Keratinocyte (primary cell): Measurements from ENCODE around the gene CEACAM6. TPM values are rescaled to one million over a fixed set of nuclear protein-coding genes. Genes with fewer than 3 reads are reported as not detected.

ENCODE experiments used
- DNase-seq: peaks from one replicate; pipeline ENCODE4 v3.0.0-alpha.2; 2011; ENCODE audit warnings: low read depth, missing footprints, low spot score
- FAIRE-seq: peaks from 2 replicates; lab custom pipeline; 2011; peaks lifted over from hg19 to GRCh38; lab: Jason Lieb, UNC
- H2AFZ ChIP-seq: 2 replicates; pipeline ENCODE4 v1.6.0; 2012; ENCODE audit warnings: low read length, control low read depth, inconsistent platforms; ENCODE audit not compliant: control insufficient read depth
- H3K27ac ChIP-seq: 2 replicates; pipeline ENCODE4 v1.5.1; 2011; ENCODE audit warnings: low read length; ENCODE audit not compliant: control insufficient read depth, insufficient read depth
- H3K27me3 ChIP-seq: 3 replicates; pipeline ENCODE4 v1.6.0; 2011; ENCODE audit warnings: low read length; ENCODE audit not compliant: control insufficient read depth, insufficient read depth; ENCODE audit errors: extremely low read depth
- H3K36me3 ChIP-seq, 2 experiments: 2 replicates in 1 of 2; 3 replicates in 1 of 2; pipeline ENCODE4 v1.5.1; 2011; ENCODE audit warnings: low read length in 2 of 2, mild to moderate bottlenecking in 1 of 2; ENCODE audit not compliant: control insufficient read depth in 2 of 2, insufficient read depth in 2 of 2; ENCODE audit errors: extremely low read depth in 1 of 2
- H3K4me1 ChIP-seq: 3 replicates; pipeline ENCODE4 v1.5.1; 2011; ENCODE audit warnings: low read length; ENCODE audit not compliant: control insufficient read depth, insufficient read depth; ENCODE audit errors: extremely low read depth
- H3K4me2 ChIP-seq: 3 replicates; pipeline ENCODE4 v1.6.0; 2011; ENCODE audit warnings: low read depth, low read length; ENCODE audit not compliant: control insufficient read depth, insufficient read depth; ENCODE audit errors: extremely low read depth
- H3K4me3 ChIP-seq, 3 experiments: fragments of 200-600 bp in 1 of 3; sonication (generic) in 1 of 3; 2 replicates in 2 of 3; 3 replicates in 1 of 3; pipeline ENCODE4 v1.5.1; 2011 to 2016; ENCODE audit warnings: low read length in 3 of 3, mild to moderate bottlenecking in 3 of 3, control low read depth in 2 of 3, inconsistent platforms in 1 of 3, low read depth in 1 of 3, mixed read lengths in 1 of 3, mixed run types in 1 of 3, moderate library complexity in 1 of 3; ENCODE audit not compliant: control insufficient read depth in 2 of 3, insufficient read depth in 2 of 3; ENCODE audit errors: extremely low read depth in 1 of 3
- H3K79me2 ChIP-seq: 2 replicates; pipeline ENCODE4 v1.6.0; 2012; ENCODE audit warnings: low read length; ENCODE audit not compliant: control insufficient read depth, insufficient read depth
- H3K9ac ChIP-seq: 3 replicates; pipeline ENCODE4 v1.6.0; 2011; ENCODE audit warnings: low read length; ENCODE audit not compliant: control insufficient read depth, insufficient read depth; ENCODE audit errors: extremely low read depth
- H3K9me1 ChIP-seq: 3 replicates; pipeline ENCODE4 v1.6.0; 2011; ENCODE audit warnings: low read length; ENCODE audit not compliant: control insufficient read depth, insufficient read depth; ENCODE audit errors: extremely low read depth
- H3K9me3 ChIP-seq: 2 replicates; pipeline ENCODE4 v1.5.1; 2012; ENCODE audit warnings: low read depth, low read length; ENCODE audit not compliant: control insufficient read depth
- H4K20me1 ChIP-seq: 3 replicates; pipeline ENCODE4 v1.6.0; 2011; ENCODE audit warnings: low read length; ENCODE audit not compliant: control insufficient read depth, insufficient read depth; ENCODE audit errors: extremely low read depth
- CTCF ChIP-seq, 3 experiments: IDR thresholded peaks in 1 of 3; conservative IDR thresholded peaks in 1 of 3; optimal IDR thresholded peaks in 1 of 3; 2 replicates in 2 of 3; 3 replicates in 1 of 3; pipeline versions ENCODE3 to v1.5.1; 2011; ENCODE audit warnings: low read length in 3 of 3, mild to moderate bottlenecking in 3 of 3, moderate library complexity in 2 of 3, control low read depth in 1 of 3, inconsistent platforms in 1 of 3; ENCODE audit not compliant: insufficient read depth in 2 of 3; ENCODE audit errors: extremely low read depth in 1 of 3
- EZH2 ChIP-seq: IDR thresholded peaks from one replicate; pipeline ENCODE4 v1.6.1; 2012; ENCODE audit warnings: inconsistent platforms, mild to moderate bottlenecking, low read length, moderate library complexity
- dilution Hi-C: fragments of 300-500 bp; cut with MboI; formaldehyde crosslinking; loops from one replicate; pipeline ENCODE4 v1.7.0; 2020; ENCODE audit warnings: low sequenced_read_pairs; ENCODE audit not compliant: extremely low pct_ligation_motif_present
- polyA plus RNA-seq, 5 experiments: library from polyadenylated mRNA; depleted of rRNA in 3 of 5; stranded (reverse) in 3 of 5; stranded (forward) in 1 of 5; unstranded in 1 of 5; fragments of >200 nt; gene quantifications; 1 replicate in 1 of 5; 2 replicates in 3 of 5; 3 replicates in 1 of 5; pipeline versions ENCODE4 v1.2.1 to v1.2.3, GENCODE V29; 2011 to 2012; ENCODE audit warnings: missing spikeins in 2 of 5, low read depth in 1 of 5, low replicate concordance in 1 of 5

The CEACAM6 gene
- polyA plus RNA-seq, 1 donor (not counting 4 experiments of a cell fraction or from before 2014, with no cell fraction given), result 1.00 TPM

- dilution Hi-C loops, result no loop called here
- TF ChIP-seq CTCF (optimal IDR thresholded peaks at IDR 0.05 in 1 of 3, IDR thresholded peaks at IDR 0.05 in 1 of 3, conservative IDR thresholded peaks at IDR 0.05 in 1 of 3; ENCODE audit: extremely low read depth in 1 of 3, insufficient read depth in 2 of 3, low read length in 3 of 3) (no peak), EZH2 (no peak)
- Histone ChIP-seq H3K4me1 (no peaks in the 10 kb centered on the region), H3K9me3 (no peaks in the 10 kb centered on the region), H3K27ac (no peak overlapping the region), H3K4me3 (no peak overlapping the region), H3K4me2 (no peak overlapping the region), H4K20me1 (no peaks in the 10 kb centered on the region), H2AFZ (no peak overlapping the region), H3K79me2 (no peaks in the 10 kb centered on the region), H3K36me3 (no peaks in the 10 kb centered on the region), H3K9ac (no peak overlapping the region), H3K9me1 (no peaks in the 10 kb centered on the region), H3K27me3 (no peaks in the 10 kb centered on the region)
- no peak for DNase-seq
- no peak for FAIRE-seq
Observed at GRCh38 chr19:41802770-41803169, 47.4 kb downstream of the CEACAM6 start.

GRCh38 chr19:41804336-41804735, 49.0 kb downstream of the CEACAM6 start:
- H3K79me2 ChIP-seq, result no peaks in the 10 kb centered on the region
- no peaks in the 10 kb centered on the region for H3K4me1 ChIP-seq
- H4K20me1 ChIP-seq, result no peaks in the 10 kb centered on the region
- H3K4me2 ChIP-seq, result no peak overlapping the region
- dilution Hi-C loops, result no loop called here
- no peak overlapping the region for H3K9ac ChIP-seq
- no peaks in the 10 kb centered on the region for H3K36me3 ChIP-seq
- TF ChIP-seq CTCF (optimal IDR thresholded peaks at IDR 0.05 in 1 of 3, IDR thresholded peaks at IDR 0.05 in 1 of 3, conservative IDR thresholded peaks at IDR 0.05 in 1 of 3; ENCODE audit: extremely low read depth in 1 of 3, insufficient read depth in 2 of 3, low read length in 3 of 3), result no peak
- no peak for TF ChIP-seq EZH2
- H3K27ac ChIP-seq, result no peak overlapping the region
- no peaks in the 10 kb centered on the region for H3K9me1 ChIP-seq
- no peaks in the 10 kb centered on the region for H3K9me3 ChIP-seq
- DNase-seq (no peak), FAIRE-seq (no peak)
- no peak overlapping the region for H3K4me3 ChIP-seq
- peaks cover 6% of the 10 kb centered on the region for H3K27me3 ChIP-seq
- H2AFZ ChIP-seq, result no peak overlapping the region
